Chondrocyte (in vitro differentiated cells): Measurements from ENCODE around the gene USP6. TPM values are rescaled to one million over a fixed set of nuclear protein-coding genes. Genes with fewer than 3 reads are reported as not detected.

Experiments
- DNase-seq: peaks from one replicate; pipeline ENCODE4 v3.0.0; 2021; ENCODE audit warnings: mixed read lengths, low spot score
- H3K27ac Mint-ChIP-seq: one replicate; pipeline ENCODE4 v1.8.0; 2021; ENCODE audit warnings: mild to moderate bottlenecking, moderate library complexity, mixed read lengths; ENCODE audit not compliant: unreplicated experiment
- H3K27me3 Mint-ChIP-seq: 2 replicates; pipeline ENCODE4 v1.8.0; 2021; ENCODE audit warnings: low read depth, mixed read lengths
- H3K36me3 Mint-ChIP-seq: 2 replicates; pipeline ENCODE4 v1.8.0; 2021; ENCODE audit warnings: low read depth, mixed read lengths
- H3K4me1 Mint-ChIP-seq: 2 replicates; pipeline ENCODE4 v1.8.0; 2021; ENCODE audit warnings: low read depth, mild to moderate bottlenecking, mixed read lengths
- H3K4me3 Mint-ChIP-seq: one replicate; pipeline ENCODE4 v1.8.0; 2021; ENCODE audit warnings: mild to moderate bottlenecking, moderate library complexity, mixed read lengths; ENCODE audit not compliant: unreplicated experiment
- H3K9me3 Mint-ChIP-seq: 2 replicates; pipeline ENCODE4 v1.8.0; 2021; ENCODE audit warnings: low read depth, mixed read lengths
- CTCF ChIP-seq: fragments of 200-600 bp; sonication (generic); IDR thresholded peaks from 2 replicates; pipeline ENCODE4 v1.5.0; 2021; ENCODE audit warnings: antibody characterized with exemption, mild to moderate bottlenecking, moderate library complexity
- total RNA-seq: library from RNA; stranded (reverse); gene quantifications from 3 replicates; pipeline ENCODE4 v1.2.1, GENCODE V29; 2021

USP6 gene
- total RNA-seq, 1 donor from 2014 or later, result 0.12 TPM

- DNase-seq, result no peak
- no peak overlapping the region for H3K4me3 Mint-ChIP-seq
- peaks cover 74% of the 10 kb centered on the region for H3K36me3 Mint-ChIP-seq
- H3K4me1 Mint-ChIP-seq, result no peaks in the 10 kb centered on the region
- TF ChIP-seq CTCF, result no peak
- peaks cover 72% of the 10 kb centered on the region for H3K9me3 Mint-ChIP-seq
- no peaks in the 10 kb centered on the region for H3K27me3 Mint-ChIP-seq
- H3K27ac Mint-ChIP-seq, result no peak overlapping the region
Measured at GRCh38 chr17:5184288-5184687, 68.5 kb downstream of the USP6 start.

- H3K4me1 Mint-ChIP-seq, result peaks cover 17% of the 10 kb centered on the region
Measured at GRCh38 chr17:5191541-5192417, 75.9 kb downstream of the USP6 start, which contains the start of gene ZNF594. TSS of gene ZNF594 (minus strand) at chr17:5191868. CDS start at chr17:5184256, 7,612 bp downstream.

GRCh38 chr17:5194346-5194745 is 78.5 kb downstream of the USP6 start:
- no peak for TF ChIP-seq CTCF
- no peak for DNase-seq
- H3K4me3 Mint-ChIP-seq, result no peak overlapping the region
- H3K36me3 Mint-ChIP-seq, result peaks cover 13% of the 10 kb centered on the region
- no peak overlapping the region for H3K27ac Mint-ChIP-seq
- H3K4me1 Mint-ChIP-seq, result peaks cover 17% of the 10 kb centered on the region
- H3K9me3 Mint-ChIP-seq, result peaks cover 17% of the 10 kb centered on the region
- H3K27me3 Mint-ChIP-seq, result no peaks in the 10 kb centered on the region

More at GRCh38 chr17:5191541-5192417, 75.9 kb downstream of the USP6 start, which contains the start of gene ZNF594:
- peaks cover 30% of the 10 kb centered on the region for H3K9me3 Mint-ChIP-seq
- H3K27ac Mint-ChIP-seq, result peak within 1 kb of the TSS; percentile 79
- H3K27me3 Mint-ChIP-seq, result no peaks in the 10 kb centered on the region
- peaks cover 28% of the 10 kb centered on the region for H3K36me3 Mint-ChIP-seq
- peak within 1 kb of the TSS; percentile 86 for H3K4me3 Mint-ChIP-seq
- TF ChIP-seq CTCF, result peak; percentile 87
- DNase-seq, result peak; percentile 99

- DNase-seq, result no peak
- Mint-ChIP-seq H3K27ac (no peak overlapping the region), H3K4me1 (peaks cover 3% of the 10 kb centered on the region), H3K4me3 (no peak overlapping the region), H3K27me3 (no peaks in the 10 kb centered on the region), H3K36me3 (no peaks in the 10 kb centered on the region), H3K9me3 (no peaks in the 10 kb centered on the region)
- no peak for TF ChIP-seq CTCF
Measured at GRCh38 chr17:5198472-5198871, 82.6 kb downstream of the USP6 start.

GRCh38 chr17:5200360-5200759 is 84.5 kb downstream of the USP6 start:
- Mint-ChIP-seq H3K9me3 (peaks cover 6% of the 10 kb centered on the region), H3K4me3 (no peak overlapping the region), H3K27ac (no peak overlapping the region), H3K36me3 (no peaks in the 10 kb centered on the region), H3K27me3 (no peaks in the 10 kb centered on the region), H3K4me1 (peaks cover 10% of the 10 kb centered on the region)
- no peak for DNase-seq
- no peak for TF ChIP-seq CTCF
